Heart right ventricle (tissue), 16 donors: Measurements from ENCODE around the gene PSG6. TPM values are rescaled to one million over a fixed set of nuclear protein-coding genes. Genes with fewer than 3 reads are reported as not detected.
"Not testable (repeated sequence)": the region's sequence is repeated elsewhere in the genome, so short reads cannot be mapped to it uniquely, and the experiment has no call there.

Experiments
- ATAC-seq, 8 donors: fragments of 200-7000 bp; cut with Tn5 transposase; one replicate each; pipeline ENCODE4 v1.9.1; 2020; ENCODE audit warnings: mild to moderate bottlenecking in 8 of 8, moderate library complexity in 8 of 8, moderate number of reproducible peaks in 1 of 8
- DNase-seq, 2 donors: peaks; one replicate each; pipeline ENCODE4 v3.0.0-alpha.2; 2020
- H3K27ac ChIP-seq, 10 donors: fragments of 200-600 bp; sonication (generic) in 2 of 10; one replicate each; pipeline versions ENCODE4 v1.5.0 to v1.8.0; 2020 to 2022; ENCODE audit warnings: mild to moderate bottlenecking in 3 of 10
- H3K27me3 ChIP-seq, 7 donors: fragments of 200-600 bp; one replicate each; pipeline ENCODE4 v1.8.0; 2021 to 2022; ENCODE audit warnings: mild to moderate bottlenecking in 2 of 7
- H3K36me3 ChIP-seq, 9 donors: fragments of 200-600 bp; sonication (generic) in 1 of 9; one replicate each; pipeline versions ENCODE4 v1.5.0 to v1.8.0; 2020 to 2022; ENCODE audit warnings: mild to moderate bottlenecking in 2 of 9
- H3K4me1 ChIP-seq, 9 donors: fragments of 200-600 bp; sonication (generic) in 1 of 9; one replicate each; pipeline versions ENCODE4 v1.5.0 to v1.8.0; 2020 to 2022; ENCODE audit warnings: mild to moderate bottlenecking in 4 of 9
- H3K4me3 ChIP-seq, 10 donors: fragments of 200-600 bp; sonication (generic) in 2 of 10; one replicate each; pipeline versions ENCODE4 v1.5.0 to v1.8.0; 2020 to 2022; ENCODE audit warnings: mild to moderate bottlenecking in 7 of 10, moderate library complexity in 2 of 10
- H3K9me3 ChIP-seq, 11 donors: fragments of 200-600 bp in 10 of 11; sonication (generic) in 2 of 11; one replicate each; pipeline versions ENCODE4 v1.5.0 to v1.8.0; 2013 to 2022; ENCODE audit warnings: mild to moderate bottlenecking in 2 of 11, control low read depth in 1 of 11, moderate library complexity in 1 of 11
- WGBS, 2 donors: extraction: QIAGEN DNeasy Blood & Tissue Kit; methylation state at CpG; one replicate each; pipeline ENCODE4 v1.1.7; 2013; ENCODE audit warnings: inconsistent platforms in 1 of 2; 5-methylcytosine and 5-hydroxymethylcytosine counted together
- intact Hi-C, 10 donors: fragments of 100-400 bp; cut with DNase I; formaldehyde crosslinking; loops; one replicate each; pipeline versions ENCODE4 v1.11.1 to v1.14.2; 2022
- polyA plus RNA-seq, 2 donors: library from polyadenylated mRNA; stranded (reverse); fragments of 200-250 nt; gene quantifications; one replicate each; pipeline ENCODE4 v1.2.3, GENCODE V29; 2013
- total RNA-seq, 10 donors: library from RNA; stranded (reverse); fragmentation: NEBNext Ultra II Directional in 3 of 10; extraction: Animal tissue kit (Norgen Biotek cat#: 25700) in 3 of 10; gene quantifications; one replicate each; pipeline versions ENCODE4 v1.2.1 to v1.2.4, GENCODE V29; 2021 to 2023
- donor health status: Arrhythmogenic right ventricular cardiomyopathy.
- donor health status: ischemic (EF 13 %, LVEDD 7.1; RV severe dilation, severe dysfunction).
- donor health status: healthy with polysubstance abuse.
- donor health status: DM: no; HTN: yes; CAD: no.
- donor health status: DM: no; HTN: no; CAD: no.
- donor health status: ischemic (EF 25% LVEDD 6.9; RV normal size, moderate dysfunction).
- donor health status: ischemic (EF 25% LVEDD 5.7; RV mildly dilated, moderate dysfunction).
- donor health status: healthy.
- donor health status: DM: yes; HTN: yes; CAD: no.
- donor health status: Ischemic cardiomyopathy.
- donor health status: ischemic (EF 35%, LVEDD 5.7; RV mildly dilated, moderate dysfunction).
- donor health status: nonischemic (EF 11% LVEDD 7.7; RV severe dilation, severe dysfunction).
- donor health status: DM: yes; HTN: yes; CAD: no.
- donor health status: PGD.
- donor health status: ischemic (EF 29% LVEDD 5.4; RV normal size, mild dysfunction).
- donor health status: nonischemic (EF 23%, LVEDD 6.1; RV moderate dilation, normal function).

Gene PSG6
- total and polyA plus RNA-seq, 12 donors = not detected

DNA sequence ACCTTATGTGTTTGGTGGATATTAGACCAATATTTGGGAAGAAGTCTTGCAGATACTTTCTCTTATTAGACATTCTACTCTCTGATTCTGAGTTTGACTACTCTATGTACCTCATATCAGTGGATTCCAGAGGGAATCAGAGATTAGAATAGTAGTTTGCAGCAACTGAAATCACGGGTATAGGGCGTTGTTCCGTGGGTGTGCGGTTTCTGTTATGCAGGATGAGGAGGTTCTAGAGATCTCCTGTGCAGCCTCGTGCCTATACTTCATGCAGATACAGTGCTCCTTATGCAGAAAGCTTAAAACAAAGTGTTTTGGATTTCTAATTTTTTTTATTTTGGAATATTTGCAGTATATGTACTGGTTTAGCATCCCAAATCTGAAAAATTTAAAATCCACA, 6.0 kb downstream of the PSG6 start:
- H3K27me3 ChIP-seq, H3K4me3 ChIP-seq, H3K4me1 ChIP-seq, H3K36me3 ChIP-seq, H3K9me3 ChIP-seq, intact Hi-C loops, H3K27ac ChIP-seq, ATAC-seq, DNase-seq: not testable (repeated sequence)
- 72 to 73% methylated on average over 5 of the region's 5 CpGs for WGBS, 2 donors

DNA sequence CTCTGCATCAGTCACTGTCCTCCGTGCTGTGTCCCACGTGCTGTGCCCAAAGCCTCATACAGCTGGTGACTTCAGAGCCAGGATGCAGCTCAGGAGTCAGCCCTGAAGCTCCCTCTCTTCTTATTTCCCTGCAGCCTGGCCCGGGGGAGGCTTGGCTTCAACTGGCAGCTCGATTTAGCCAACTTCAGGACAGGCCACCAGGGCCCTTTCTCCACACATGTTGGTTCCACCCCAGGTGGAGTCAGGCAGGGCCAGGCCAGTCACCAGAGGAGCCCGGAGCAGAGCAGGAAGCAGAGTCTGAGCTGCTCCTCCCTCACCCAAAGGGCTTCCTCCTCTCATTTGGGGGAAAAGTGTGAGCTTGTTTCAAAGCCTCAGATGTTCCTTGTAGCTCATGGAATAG, 11.5 kb downstream of the PSG6 start:
- not testable (repeated sequence) for DNase-seq

DNA sequence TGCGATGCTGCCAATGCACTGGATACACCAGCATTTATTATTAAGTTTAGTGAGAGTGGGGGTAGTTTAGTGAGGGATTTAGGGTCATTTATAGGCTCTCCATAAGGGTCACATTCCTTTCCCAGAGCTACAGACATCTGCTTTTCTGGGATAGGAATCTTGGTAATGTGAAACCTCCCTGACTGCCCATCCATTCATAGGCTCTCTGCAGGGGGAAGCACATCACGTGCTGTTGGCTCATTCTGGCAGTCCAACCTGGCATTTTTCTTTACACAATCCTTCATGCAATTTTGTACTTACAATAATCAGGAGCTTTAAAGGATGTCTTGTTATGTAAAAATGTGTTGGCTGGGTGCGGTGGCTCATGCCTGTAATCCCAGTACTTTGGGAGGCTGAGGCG, 17.1 kb downstream of the PSG6 start:
- ATAC-seq, H3K36me3 ChIP-seq, H3K27ac ChIP-seq, intact Hi-C loops, H3K4me1 ChIP-seq, H3K4me3 ChIP-seq, DNase-seq: not testable (repeated sequence)
- Histone ChIP-seq H3K9me3 (peaks cover 0 to 12% (median 0%) of the 10 kb centered on the region in 11 donors), H3K27me3 (peaks cover 0 to 16% (median 0%) of the 10 kb centered on the region in 7 donors)
- WGBS, 2 donors = 78 to 81% methylated on average over 4 of the region's 4 CpGs

More for the DNA sequence above, 11.5 kb downstream of the PSG6 start:
- H3K4me3 ChIP-seq, H3K9me3 ChIP-seq, intact Hi-C loops, H3K4me1 ChIP-seq, H3K36me3 ChIP-seq, ATAC-seq, H3K27ac ChIP-seq: not testable (repeated sequence)
- 61 to 71% methylated on average over 5 of the region's 5 CpGs for WGBS, 2 donors
- H3K27me3 ChIP-seq = peaks cover 0 to 18% (median 0%) of the 10 kb centered on the region in 7 donors

DNA sequence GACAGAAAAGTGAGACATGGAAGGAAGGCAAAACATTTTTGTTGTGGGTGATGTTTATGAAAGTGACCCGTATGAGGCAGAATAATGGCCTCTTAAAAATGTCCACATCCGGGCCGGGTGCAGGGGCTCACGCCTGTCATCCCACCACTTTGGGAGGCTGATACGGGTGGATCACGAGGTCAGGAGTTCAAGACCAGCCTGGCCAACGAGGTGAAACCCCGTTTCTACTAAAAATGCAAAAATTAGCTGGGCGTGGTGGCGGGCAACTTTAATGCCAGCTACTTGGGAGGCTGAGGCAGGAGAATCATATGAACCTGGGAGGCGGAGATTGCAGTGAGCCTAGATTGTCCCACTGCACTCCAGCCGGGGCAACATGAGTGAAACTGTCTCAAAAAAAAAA, 18.0 kb downstream of the PSG6 start:
- DNase-seq, intact Hi-C loops, H3K36me3 ChIP-seq, H3K27ac ChIP-seq, H3K4me3 ChIP-seq, ATAC-seq, H3K4me1 ChIP-seq: not testable (repeated sequence)
- H3K27me3 ChIP-seq = peaks cover 0 to 16% (median 0%) of the 10 kb centered on the region in 7 donors
- H3K9me3 ChIP-seq = peaks cover 0 to 14% (median 0%) of the 10 kb centered on the region in 11 donors
- 77 to 86% methylated on average over 12 of the region's 12 CpGs for WGBS, 2 donors

DNA sequence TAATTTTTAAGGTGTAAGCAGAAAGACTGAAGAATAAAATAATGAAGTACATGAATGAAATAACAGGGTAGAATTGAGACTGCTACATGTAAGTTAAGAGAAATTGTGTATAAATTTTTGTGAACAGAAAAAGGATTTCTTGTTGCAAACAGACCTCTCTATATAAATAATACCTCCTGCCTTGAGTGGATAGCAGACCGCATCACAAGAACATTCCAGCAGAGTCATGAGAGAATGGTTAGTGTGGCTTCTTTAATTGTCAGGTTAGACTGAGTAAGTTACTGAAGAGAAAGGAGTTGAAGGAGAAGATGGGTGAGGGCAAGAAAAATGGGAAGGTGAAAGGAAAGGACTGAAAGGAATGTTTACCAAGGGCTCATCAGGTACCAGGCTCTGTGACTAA, 18.6 kb downstream of the PSG6 start:
- H3K27ac ChIP-seq, DNase-seq, H3K4me1 ChIP-seq, H3K36me3 ChIP-seq, H3K4me3 ChIP-seq, ATAC-seq, intact Hi-C loops: not testable (repeated sequence)
- WGBS, 2 donors = 92 to 95% methylated on average over 1 of the region's 1 CpG
- Histone ChIP-seq H3K9me3 (peaks cover 0 to 18% (median 0%) of the 10 kb centered on the region in 11 donors), H3K27me3 (peaks cover 0 to 16% (median 0%) of the 10 kb centered on the region in 7 donors)

DNA sequence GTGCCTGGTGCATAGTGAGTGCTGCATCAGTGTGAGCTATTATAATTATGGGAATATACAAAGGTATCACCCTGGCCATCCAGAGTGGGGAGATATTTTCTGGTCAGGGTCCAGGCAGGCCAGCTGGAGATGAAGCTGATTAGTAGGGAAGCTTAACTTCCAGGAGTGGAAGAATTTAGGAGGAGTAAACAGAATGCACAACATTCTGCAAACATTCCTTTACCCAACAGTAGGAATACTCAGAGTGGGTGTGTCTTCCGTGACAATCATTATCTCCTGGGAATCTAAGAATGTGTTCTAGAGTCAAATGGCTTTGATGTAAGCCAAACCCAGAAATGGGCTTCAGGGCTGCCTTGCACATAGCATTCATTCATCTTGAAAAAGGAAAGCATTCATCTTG, 19.0 kb downstream of the PSG6 start:
- H3K27ac ChIP-seq, H3K4me1 ChIP-seq, H3K4me3 ChIP-seq, ATAC-seq, DNase-seq, intact Hi-C loops, H3K36me3 ChIP-seq: not testable (repeated sequence)
- 50 to 64% methylated on average over 1 of the region's 1 CpG for WGBS, 2 donors
- Histone ChIP-seq H3K9me3 (peaks cover 0 to 22% (median 0%) of the 10 kb centered on the region in 11 donors), H3K27me3 (peaks cover 0 to 16% (median 0%) of the 10 kb centered on the region in 7 donors)

DNA sequence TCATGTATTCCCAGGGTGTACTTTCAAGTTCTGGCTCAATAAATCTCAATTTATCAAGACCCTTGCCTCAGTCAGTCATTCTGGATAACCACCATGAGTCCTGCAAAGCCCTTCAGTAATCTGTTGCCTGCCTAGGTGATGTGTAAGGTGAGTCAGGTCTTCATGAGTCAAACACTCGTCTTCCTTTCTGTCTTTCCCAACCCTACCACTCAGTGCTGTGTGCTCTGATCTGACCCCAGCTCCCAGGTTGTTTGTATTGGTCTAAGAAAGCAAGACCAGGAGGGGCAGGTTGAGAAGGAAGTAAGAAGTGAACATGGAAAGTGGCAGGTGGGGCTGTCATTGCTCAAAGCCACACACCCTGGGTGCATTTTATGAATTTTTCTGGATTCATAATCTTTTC, 20.0 kb downstream of the PSG6 start:
- ATAC-seq, H3K36me3 ChIP-seq, H3K4me1 ChIP-seq, DNase-seq, H3K27ac ChIP-seq, H3K4me3 ChIP-seq, intact Hi-C loops: not testable (repeated sequence)
- 19 to 28% methylated on average over 1 of the region's 1 CpG for WGBS, 2 donors
- peaks cover 0 to 29% (median 0%) of the 10 kb centered on the region in 11 donors for H3K9me3 ChIP-seq
- peaks cover 0 to 15% (median 0%) of the 10 kb centered on the region in 7 donors for H3K27me3 ChIP-seq

DNA sequence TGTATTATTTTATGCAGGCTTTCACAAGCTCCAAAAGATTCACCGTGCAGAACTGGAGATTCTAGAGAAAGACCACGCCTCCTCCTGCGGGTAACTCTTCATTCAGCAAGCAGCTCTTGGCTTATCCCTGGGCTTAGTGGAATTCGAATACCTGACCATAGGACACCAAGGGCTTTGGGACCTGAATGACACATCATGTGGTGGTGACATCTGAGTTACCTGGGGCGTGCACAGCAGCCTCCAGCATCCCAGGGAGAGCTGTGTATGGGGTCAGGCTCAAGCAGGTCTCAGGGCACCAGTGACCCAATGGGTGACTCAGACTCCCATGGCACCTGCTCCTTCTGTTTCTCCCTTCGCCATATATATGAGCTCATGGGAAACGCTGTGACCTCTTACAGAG, 27.2 kb downstream of the PSG6 start:
- H3K27ac ChIP-seq, ATAC-seq, H3K27me3 ChIP-seq, H3K4me3 ChIP-seq, intact Hi-C loops, H3K4me1 ChIP-seq, H3K36me3 ChIP-seq, DNase-seq: not testable (repeated sequence)
- whole genome bisulfite sequencing, 2 donors = 83 to 90% methylated on average over 7 of the region's 7 CpGs
- H3K9me3 ChIP-seq = peaks cover 0 to 32% (median 9%) of the 10 kb centered on the region in 11 donors

DNA sequence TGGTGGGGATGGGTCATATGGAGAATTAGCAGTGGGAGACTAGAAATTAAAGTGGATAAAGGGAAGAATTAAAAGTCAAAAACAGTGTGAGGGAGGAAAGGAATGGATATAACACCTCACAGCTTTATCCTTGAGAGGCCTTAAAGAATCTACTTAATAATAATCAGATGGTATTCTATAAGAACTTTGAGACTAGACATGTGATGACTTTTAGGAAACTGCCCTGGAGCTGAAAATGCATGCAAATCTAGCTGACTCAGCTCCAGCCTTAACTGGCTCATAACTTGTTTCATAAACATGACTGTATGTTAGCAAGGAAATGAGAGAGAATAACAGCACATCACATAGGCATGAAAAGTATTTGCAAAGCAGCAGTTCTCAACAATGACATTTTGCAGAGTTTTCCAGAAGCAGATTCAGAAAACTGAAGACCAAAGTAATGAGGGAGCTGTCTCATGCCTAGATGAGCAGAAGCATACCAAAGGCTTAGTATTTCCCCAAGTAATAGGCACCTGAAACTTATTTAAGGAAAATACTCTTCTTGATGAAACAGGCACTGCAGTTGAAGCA, 29.7 kb downstream of the PSG6 start:
- not testable (repeated sequence) for H3K4me3 ChIP-seq, H3K27ac ChIP-seq, DNase-seq, H3K36me3 ChIP-seq, H3K4me1 ChIP-seq, ATAC-seq
- peaks cover 0 to 19% (median 8%) of the 10 kb centered on the region in 7 donors for H3K27me3 ChIP-seq
- peaks cover 0 to 18% (median 9%) of the 10 kb centered on the region in 11 donors for H3K9me3 ChIP-seq
- intact Hi-C loops = loop anchor here in 1 of 10 donors (10.0 kb wide), 1 partner anchor 93 kb away; no protein-coding TSS in a partner anchor

DNA sequence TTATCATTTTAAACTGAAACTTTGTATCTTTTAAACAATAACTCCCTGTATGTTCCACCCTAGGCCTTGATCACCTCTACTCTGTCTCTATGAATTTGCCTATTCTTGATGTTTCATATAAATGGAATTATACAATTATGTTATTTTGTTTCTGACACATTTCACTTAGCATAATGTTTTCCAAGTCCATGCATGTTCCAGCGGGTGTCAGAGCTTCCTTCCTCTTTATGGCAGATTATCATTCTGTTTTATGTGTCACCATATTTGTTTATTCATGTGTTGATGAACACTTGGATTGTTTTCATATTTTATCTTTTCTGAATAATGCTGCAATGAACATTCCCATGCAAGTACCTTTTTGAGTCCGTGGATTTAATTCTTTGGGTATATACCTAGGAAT, 35.0 kb downstream of the PSG6 start:
- not testable (repeated sequence) for H3K4me3 ChIP-seq, ATAC-seq, H3K36me3 ChIP-seq, H3K4me1 ChIP-seq, H3K27ac ChIP-seq, DNase-seq, H3K9me3 ChIP-seq
- WGBS, 2 donors = 73 to 77% methylated on average over 2 of the region's 2 CpGs
- peaks cover 0 to 19% (median 8%) of the 10 kb centered on the region in 7 donors for H3K27me3 ChIP-seq
- intact Hi-C loops = loop anchor here in 1 of 10 donors (10.0 kb wide), 1 partner anchor 88 kb away; no protein-coding TSS in a partner anchor

DNA sequence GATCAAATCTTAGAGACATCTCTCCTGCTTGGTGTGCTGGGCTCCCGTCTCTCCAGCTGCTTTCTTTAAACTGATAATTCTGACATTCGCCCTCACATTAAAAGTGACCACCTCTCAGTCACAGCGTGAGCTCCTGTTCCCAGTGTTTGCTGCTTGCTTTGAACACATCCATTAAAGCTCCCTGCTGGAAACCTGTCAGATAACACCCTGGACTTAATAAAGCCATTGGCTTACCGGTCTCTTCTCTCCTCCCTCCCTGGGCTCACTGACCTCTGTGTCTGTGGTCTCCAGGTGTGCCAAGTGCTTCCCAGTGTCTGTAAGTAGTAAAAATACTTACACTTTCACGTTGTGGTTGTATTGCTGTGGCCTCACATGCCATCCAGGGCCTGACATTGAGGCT, 35.7 kb downstream of the PSG6 start:
- not testable (repeated sequence) for H3K27ac ChIP-seq, H3K4me3 ChIP-seq, H3K4me1 ChIP-seq, DNase-seq, ATAC-seq, H3K9me3 ChIP-seq, H3K36me3 ChIP-seq
- peaks cover 0 to 19% (median 8%) of the 10 kb centered on the region in 7 donors for H3K27me3 ChIP-seq
- 30 to 36% methylated on average over 5 of the region's 5 CpGs for WGBS, 2 donors
- intact Hi-C loops = loop anchor here in 1 of 10 donors (10.0 kb wide), 1 partner anchor 87 kb away; no protein-coding TSS in a partner anchor
